Dendritic cell treated with granulocyte-macrophage colony-stimulating factor and Interleukin-4, amounts not matched to agents 40 ng/mL and 50 ng/mL, for 4 days (primary cell): ENCODE measurements around the gene OR6P1.

Source experiments
- H3K27ac Mint-ChIP-seq: one replicate; pipeline ENCODE4 v1.8.0; 2022; ENCODE audit warnings: mild to moderate bottlenecking, mixed read lengths
- H3K27me3 Mint-ChIP-seq: one replicate; pipeline ENCODE4 v1.8.0; 2022; ENCODE audit warnings: mild to moderate bottlenecking, mixed read lengths
- H3K36me3 Mint-ChIP-seq: one replicate; pipeline ENCODE4 v1.8.0; 2022; ENCODE audit warnings: low read depth, mixed read lengths
- H3K4me1 Mint-ChIP-seq: one replicate; pipeline ENCODE4 v1.8.0; 2022; ENCODE audit warnings: low read depth, mixed read lengths
- H3K4me3 Mint-ChIP-seq: one replicate; pipeline ENCODE4 v1.8.0; 2022; ENCODE audit warnings: mild to moderate bottlenecking, moderate library complexity, mixed read lengths
- H3K9me3 Mint-ChIP-seq: one replicate; pipeline ENCODE4 v1.8.0; 2022; ENCODE audit warnings: mixed read lengths
- intact Hi-C: fragments of 100-400 bp; cut with micrococcal nuclease; formaldehyde crosslinking; loops from one replicate; pipeline ENCODE4 v1.15.0; 2022

The OR6P1 gene

GRCh38 chr1:158552296-158552695 lies 18.1 kb downstream of the OR6P1 start:
- H3K4me3 Mint-ChIP-seq: no peak overlapping the region
- no peaks in the 10 kb centered on the region for H3K4me1 Mint-ChIP-seq
- H3K36me3 Mint-ChIP-seq: no peaks in the 10 kb centered on the region
- H3K9me3 Mint-ChIP-seq: peaks cover 6% of the 10 kb centered on the region
- intact Hi-C loops: no loop called here
- H3K27ac Mint-ChIP-seq: no peak overlapping the region
- H3K27me3 Mint-ChIP-seq: no peaks in the 10 kb centered on the region

- Mint-ChIP-seq H3K27ac (no peak overlapping the region), H3K4me1 (no peaks in the 10 kb centered on the region), H3K27me3 (no peaks in the 10 kb centered on the region), H3K4me3 (no peak overlapping the region), H3K9me3 (peaks cover 9% of the 10 kb centered on the region), H3K36me3 (no peaks in the 10 kb centered on the region)
- intact Hi-C loops: no loop called here
These were observed 22.8 kb downstream of the OR6P1 start for GRCh38 chr1:158547533-158547932.

GRCh38 chr1:158537609-158538008 lies 32.8 kb downstream of the OR6P1 start:
- no peak overlapping the region for H3K27ac Mint-ChIP-seq
- no peaks in the 10 kb centered on the region for H3K36me3 Mint-ChIP-seq
- no peaks in the 10 kb centered on the region for H3K9me3 Mint-ChIP-seq

GRCh38 chr1:158534496-158534895 lies 35.9 kb downstream of the OR6P1 start:
- Mint-ChIP-seq H3K9me3 (no peaks in the 10 kb centered on the region), H3K4me3 (no peak overlapping the region), H3K27me3 (peaks cover 4% of the 10 kb centered on the region), H3K27ac (no peak overlapping the region), H3K36me3 (no peaks in the 10 kb centered on the region), H3K4me1 (no peaks in the 10 kb centered on the region)
- intact Hi-C loops: no loop called here

More at GRCh38 chr1:158537609-158538008, 32.8 kb downstream of the OR6P1 start:
- intact Hi-C loops: no loop called here
- H3K4me3 Mint-ChIP-seq: no peak overlapping the region
- no peaks in the 10 kb centered on the region for H3K4me1 Mint-ChIP-seq
- H3K27me3 Mint-ChIP-seq: peaks cover 3% of the 10 kb centered on the region

- Mint-ChIP-seq H3K4me3 (no peak overlapping the region), H3K27me3 (peaks cover 12% of the 10 kb centered on the region), H3K27ac (no peak overlapping the region), H3K4me1 (no peaks in the 10 kb centered on the region), H3K36me3 (no peaks in the 10 kb centered on the region), H3K9me3 (peaks cover 31% of the 10 kb centered on the region)
- intact Hi-C loops: no loop called here
These were observed 43.1 kb downstream of the OR6P1 start for GRCh38 chr1:158527190-158527815.

- peaks cover 7% of the 10 kb centered on the region for H3K27me3 Mint-ChIP-seq
- H3K27ac Mint-ChIP-seq: no peak overlapping the region
- intact Hi-C loops: no loop called here
- no peaks in the 10 kb centered on the region for H3K4me1 Mint-ChIP-seq
- H3K4me3 Mint-ChIP-seq: no peak overlapping the region
- no peaks in the 10 kb centered on the region for H3K36me3 Mint-ChIP-seq
- peaks cover 6% of the 10 kb centered on the region for H3K9me3 Mint-ChIP-seq
These were observed 48.7 kb downstream of the OR6P1 start for GRCh38 chr1:158521666-158522058.

GRCh38 chr1:158520955-158521665 lies 49.3 kb downstream of the OR6P1 start:
- intact Hi-C loops: no loop called here
- Mint-ChIP-seq H3K27me3 (peaks cover 7% of the 10 kb centered on the region), H3K36me3 (no peaks in the 10 kb centered on the region), H3K4me3 (no peak overlapping the region), H3K4me1 (no peaks in the 10 kb centered on the region), H3K27ac (no peak overlapping the region), H3K9me3 (peaks cover under 1% of the 10 kb centered on the region)

- H3K27ac Mint-ChIP-seq: no peak overlapping the region
- intact Hi-C loops: no loop called here
- no peaks in the 10 kb centered on the region for H3K4me1 Mint-ChIP-seq
- H3K27me3 Mint-ChIP-seq: peaks cover 9% of the 10 kb centered on the region
- H3K4me3 Mint-ChIP-seq: no peak overlapping the region
- H3K9me3 Mint-ChIP-seq: no peaks in the 10 kb centered on the region
- H3K36me3 Mint-ChIP-seq: no peaks in the 10 kb centered on the region
These were observed 50.4 kb downstream of the OR6P1 start for GRCh38 chr1:158520021-158520420.

- Mint-ChIP-seq H3K27me3 (peaks cover 6% of the 10 kb centered on the region), H3K4me3 (no peak overlapping the region), H3K27ac (no peak overlapping the region), H3K36me3 (no peaks in the 10 kb centered on the region), H3K4me1 (no peaks in the 10 kb centered on the region), H3K9me3 (no peaks in the 10 kb centered on the region)
- intact Hi-C loops: no loop called here
These were observed 53.4 kb downstream of the OR6P1 start for GRCh38 chr1:158516966-158517365.
